GM12892 (cell line): ENCODE measurements around the gene TMCC2.

Experiments
- POLR2A ChIP-seq: IDR thresholded peaks from 2 replicates; pipeline ENCODE4 v1.6.1; 2011; ENCODE audit warnings: low read depth, low read length, control low read depth
- POLR2AphosphoS5 ChIP-seq: IDR thresholded peaks from 2 replicates; pipeline ENCODE4 v1.6.1; 2011; ENCODE audit warnings: low read depth, low read length, control low read depth

DNA sequence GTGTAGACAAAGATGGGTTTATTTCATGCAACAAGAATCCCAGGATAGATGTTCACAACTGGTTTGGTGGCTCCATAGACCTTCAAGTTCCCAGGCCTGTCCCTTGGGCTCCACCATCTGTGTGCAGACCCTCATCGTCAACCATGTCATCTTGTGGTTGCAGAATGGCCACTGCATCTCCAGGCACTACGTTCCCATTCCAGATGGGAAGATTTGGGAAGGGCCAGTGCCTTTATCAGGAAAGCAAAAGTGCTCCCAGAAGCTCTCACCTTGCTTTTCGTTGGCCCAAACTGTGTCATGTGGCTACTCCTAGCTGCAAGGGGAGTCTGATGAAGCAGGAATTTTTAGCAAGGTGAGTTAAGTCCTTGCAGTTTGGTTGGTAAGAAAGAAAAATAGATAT lies 12.8 kb downstream of the TMCC2 start:
- TF ChIP-seq POLR2AphosphoS5 (no peak), POLR2A (no peak)
